ENCODE measurements around the gene ZNF200.
"Not testable (repeated sequence)": the region's sequence is repeated elsewhere in the genome, so short reads cannot be mapped to it uniquely, and the experiment has no call there.

The ZNF200 gene

DNA sequence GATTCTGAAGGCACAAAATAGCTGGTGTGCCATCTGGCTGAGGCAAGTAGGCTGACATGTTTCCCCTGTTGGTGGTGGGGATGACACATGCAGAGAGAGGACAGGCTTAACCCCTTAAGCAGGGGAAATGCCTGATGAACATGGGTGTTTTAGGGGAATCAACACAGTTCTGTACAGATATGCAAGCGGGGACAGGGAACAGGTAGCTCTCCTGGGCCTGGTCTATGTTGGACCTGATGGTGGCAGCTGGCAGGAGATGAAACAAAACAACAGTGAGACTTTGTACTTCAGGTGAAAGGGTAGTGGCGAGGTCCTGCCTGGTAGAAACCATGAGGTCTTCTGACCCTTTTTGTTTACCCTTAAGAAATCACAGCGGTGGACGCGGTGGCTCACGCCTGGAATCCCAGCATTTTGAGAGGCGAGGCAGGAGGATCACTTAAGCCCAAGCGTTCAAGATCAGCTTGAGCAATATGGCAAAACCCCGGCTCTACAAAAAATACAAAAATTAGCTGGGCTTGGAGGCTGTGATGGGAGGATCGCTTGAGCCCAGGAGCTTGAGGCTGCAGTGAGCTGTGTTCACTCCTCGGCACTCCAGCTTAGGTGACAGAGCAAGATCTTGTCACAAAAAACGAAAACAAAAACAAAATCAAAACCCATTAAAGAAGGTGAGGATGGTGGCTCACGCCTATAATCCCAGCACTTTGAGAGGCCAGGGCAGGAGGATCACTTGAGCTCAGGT lies 36.5 kb downstream of the ZNF200 start:
- DNase-seq, result no peak
- Histone ChIP-seq H3K4ac (ENCODE audit: low read depth, low read length) (no peak overlapping the region), H3K27me3 (ENCODE audit: insufficient read depth, low read length) (no peaks in the 10 kb centered on the region), H2BK120ac (ENCODE audit: insufficient read depth, low read length, poor library complexity) (no peak overlapping the region), H2AK5ac (ENCODE audit: low read length) (no peak overlapping the region), H3K79me1 (ENCODE audit: low read length) (no peaks in the 10 kb centered on the region), H2BK12ac (ENCODE audit: low read length) (no peak overlapping the region), H4K8ac (ENCODE audit: low read depth, low read length) (no peak overlapping the region), H3K23ac (ENCODE audit: low read length) (no peak overlapping the region), H2BK5ac (ENCODE audit: low read depth, low read length, poor library complexity) (no peak overlapping the region), H3K36me3 (ENCODE audit: control insufficient read depth in 1 of 2, insufficient read depth in 2 of 2, low read length in 2 of 2) (no peaks in the 10 kb centered on the region), H3K14ac (ENCODE audit: low read length) (no peak overlapping the region), H3K18ac (ENCODE audit: low read length) (no peak overlapping the region), H3K4me2 (ENCODE audit: low read length) (no peak overlapping the region), H3K9ac (ENCODE audit: low read length) (no peak overlapping the region), H3K4me1 (ENCODE audit: control insufficient read depth in 1 of 2, insufficient read depth in 2 of 2, low read length in 2 of 2) (no peaks in the 10 kb centered on the region), H4K91ac (ENCODE audit: low read depth, low read length) (no peak overlapping the region), H3K27ac (ENCODE audit: low read depth, low read length) (no peak overlapping the region), H3K4me3 (ENCODE audit: low read depth, low read length) (no peak overlapping the region), H2AFZ (ENCODE audit: insufficient read depth, low read length, poor library complexity) (no peak overlapping the region), H4K12ac (ENCODE audit: low read depth, low read length) (no peak overlapping the region), H3K9me3 (ENCODE audit: insufficient read depth, low read depth, low read length) (peaks cover 4% of the 10 kb centered on the region), H3K79me2 (ENCODE audit: control insufficient read depth, insufficient read depth, low read length, poor library complexity) (no peaks in the 10 kb centered on the region)
- WGBS (ENCODE audit: extremely low coverage, insufficient coverage, insufficient read length), result no CpG with 5 or more reads among the region's 13 CpGs

DNA sequence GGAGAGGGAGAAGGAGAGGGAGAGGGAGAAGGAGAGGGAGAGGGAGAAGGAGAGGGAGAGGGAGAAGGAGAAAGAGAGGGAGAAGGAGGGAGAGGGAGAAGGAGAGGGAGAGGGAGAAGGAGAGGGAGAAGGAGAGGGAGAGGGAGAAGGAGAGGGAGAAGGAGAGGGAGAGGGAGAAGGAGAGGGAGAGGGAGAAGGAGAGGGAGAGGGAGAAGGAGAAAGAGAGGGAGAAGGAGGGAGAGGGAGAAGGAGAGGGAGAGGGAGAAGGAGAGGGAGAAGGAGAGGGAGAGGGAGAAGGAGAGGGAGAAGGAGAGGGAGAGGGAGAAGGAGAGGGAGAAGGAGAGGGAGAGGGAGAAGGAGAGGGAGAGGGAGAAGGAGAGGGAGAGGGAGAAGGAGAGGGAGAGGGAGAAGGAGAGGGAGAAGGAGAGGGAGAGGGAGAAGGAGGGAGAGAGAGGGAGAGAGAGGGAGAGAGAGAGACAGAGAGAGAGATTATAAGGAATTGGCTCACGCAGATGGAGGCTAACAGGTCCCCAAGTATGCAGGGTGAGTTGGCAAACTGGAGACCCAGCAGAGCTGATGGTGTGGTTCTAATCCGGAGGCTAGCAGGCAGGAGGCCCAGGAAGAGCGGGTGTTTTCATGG lies 37.1 kb downstream of the ZNF200 start:
- H3K14ac ChIP-seq (ENCODE audit: low read length); DNase-seq; H4K12ac ChIP-seq (ENCODE audit: low read depth, low read length); H3K27me3 ChIP-seq (ENCODE audit: insufficient read depth, low read length); H3K4ac ChIP-seq (ENCODE audit: low read depth, low read length); H2AFZ ChIP-seq (ENCODE audit: insufficient read depth, low read length, poor library complexity); H3K79me2 ChIP-seq (ENCODE audit: control insufficient read depth, insufficient read depth, low read length, poor library complexity); H3K4me3 ChIP-seq (ENCODE audit: low read depth, low read length); H3K4me2 ChIP-seq (ENCODE audit: low read length); H4K8ac ChIP-seq (ENCODE audit: low read depth, low read length); H3K36me3 ChIP-seq (ENCODE audit: control insufficient read depth in 1 of 2, insufficient read depth in 2 of 2, low read length in 2 of 2); H2BK5ac ChIP-seq (ENCODE audit: low read depth, low read length, poor library complexity); H3K4me1 ChIP-seq (ENCODE audit: control insufficient read depth in 1 of 2, insufficient read depth in 2 of 2, low read length in 2 of 2); H2AK5ac ChIP-seq (ENCODE audit: low read length); H4K91ac ChIP-seq (ENCODE audit: low read depth, low read length); H3K18ac ChIP-seq (ENCODE audit: low read length); H2BK120ac ChIP-seq (ENCODE audit: insufficient read depth, low read length, poor library complexity); H3K23ac ChIP-seq (ENCODE audit: low read length); H3K9me3 ChIP-seq (ENCODE audit: insufficient read depth, low read depth, low read length); H3K27ac ChIP-seq (ENCODE audit: low read depth, low read length); H2BK12ac ChIP-seq (ENCODE audit: low read length); H3K9ac ChIP-seq (ENCODE audit: low read length); H3K79me1 ChIP-seq (ENCODE audit: low read length): not testable (repeated sequence)
- no CpG with 5 or more reads among the region's 3 CpGs for WGBS (ENCODE audit: extremely low coverage, insufficient coverage, insufficient read length)

- H2BK120ac ChIP-seq (ENCODE audit: insufficient read depth, low read length, poor library complexity), result no peak overlapping the region
- peaks cover 3% of the 10 kb centered on the region for H3K27me3 ChIP-seq (ENCODE audit: insufficient read depth, low read length)
- H3K4ac ChIP-seq (ENCODE audit: low read depth, low read length), result no peak overlapping the region
- DNase-seq, result no peak
- no CpG with 5 or more reads among the region's 10 CpGs for WGBS (ENCODE audit: extremely low coverage, insufficient coverage, insufficient read length)
- no peak overlapping the region for H2AK5ac ChIP-seq (ENCODE audit: low read length)
- H3K23ac ChIP-seq (ENCODE audit: low read length), result no peak overlapping the region
- H3K4me1 ChIP-seq (ENCODE audit: control insufficient read depth in 1 of 2, insufficient read depth in 2 of 2, low read length in 2 of 2), result peaks cover 0 to 4% of the 10 kb centered on the region in 2 experiments
- no peak overlapping the region for H4K91ac ChIP-seq (ENCODE audit: low read depth, low read length)
- H3K14ac ChIP-seq (ENCODE audit: low read length), result no peak overlapping the region
- no peaks in the 10 kb centered on the region for H3K36me3 ChIP-seq (ENCODE audit: control insufficient read depth in 1 of 2, insufficient read depth in 2 of 2, low read length in 2 of 2)
- H2BK12ac ChIP-seq (ENCODE audit: low read length), result no peak overlapping the region
- H3K4me2 ChIP-seq (ENCODE audit: low read length), result no peak overlapping the region
- no peak overlapping the region for H2BK5ac ChIP-seq (ENCODE audit: low read depth, low read length, poor library complexity)
- H3K9me3 ChIP-seq (ENCODE audit: insufficient read depth, low read depth, low read length), result no peaks in the 10 kb centered on the region
- H3K4me3 ChIP-seq (ENCODE audit: low read depth, low read length), result no peak overlapping the region
- no peak overlapping the region for H2AFZ ChIP-seq (ENCODE audit: insufficient read depth, low read length, poor library complexity)
- no peak overlapping the region for H3K27ac ChIP-seq (ENCODE audit: low read depth, low read length)
- peak overlapping the region; percentile 56 for H4K12ac ChIP-seq (ENCODE audit: low read depth, low read length)
- H3K79me2 ChIP-seq (ENCODE audit: control insufficient read depth, insufficient read depth, low read length, poor library complexity), result no peaks in the 10 kb centered on the region
- no peak overlapping the region for H3K9ac ChIP-seq (ENCODE audit: low read length)
- H3K18ac ChIP-seq (ENCODE audit: low read length), result no peak overlapping the region
- H4K8ac ChIP-seq (ENCODE audit: low read depth, low read length), result no peak overlapping the region
- H3K79me1 ChIP-seq (ENCODE audit: low read length), result no peaks in the 10 kb centered on the region
Observed at GRCh38 chr16:3195975-3196374, 39.0 kb downstream of the ZNF200 start.

GRCh38 chr16:3194792-3195191 lies 40.2 kb downstream of the ZNF200 start:
- H2AFZ ChIP-seq (ENCODE audit: insufficient read depth, low read length, poor library complexity), result no peak overlapping the region
- no CpG with 5 or more reads among the region's 20 CpGs for WGBS (ENCODE audit: extremely low coverage, insufficient coverage, insufficient read length)

More at GRCh38 chr16:3194792-3195191, 40.2 kb downstream of the ZNF200 start:
- Histone ChIP-seq H4K91ac (ENCODE audit: low read depth, low read length) (no peak overlapping the region), H3K4me1 (ENCODE audit: control insufficient read depth in 1 of 2, insufficient read depth in 2 of 2, low read length in 2 of 2) (peaks cover 0 to 4% of the 10 kb centered on the region in 2 experiments), H2AK5ac (ENCODE audit: low read length) (no peak overlapping the region), H3K9me3 (ENCODE audit: insufficient read depth, low read depth, low read length) (no peaks in the 10 kb centered on the region), H2BK12ac (ENCODE audit: low read length) (no peak overlapping the region), H3K9ac (ENCODE audit: low read length) (no peak overlapping the region), H3K36me3 (ENCODE audit: control insufficient read depth in 1 of 2, insufficient read depth in 2 of 2, low read length in 2 of 2) (no peaks in the 10 kb centered on the region), H3K4ac (ENCODE audit: low read depth, low read length) (no peak overlapping the region), H3K79me2 (ENCODE audit: control insufficient read depth, insufficient read depth, low read length, poor library complexity) (no peaks in the 10 kb centered on the region), H3K14ac (ENCODE audit: low read length) (no peak overlapping the region), H4K12ac (ENCODE audit: low read depth, low read length) (no peak overlapping the region), H3K27me3 (ENCODE audit: insufficient read depth, low read length) (peaks cover 6% of the 10 kb centered on the region), H3K18ac (ENCODE audit: low read length) (no peak overlapping the region), H3K4me3 (ENCODE audit: low read depth, low read length) (no peak overlapping the region), H2BK5ac (ENCODE audit: low read depth, low read length, poor library complexity) (no peak overlapping the region), H2BK120ac (ENCODE audit: insufficient read depth, low read length, poor library complexity) (no peak overlapping the region), H3K27ac (ENCODE audit: low read depth, low read length) (no peak overlapping the region), H3K79me1 (ENCODE audit: low read length) (no peaks in the 10 kb centered on the region), H3K4me2 (ENCODE audit: low read length) (no peak overlapping the region), H4K8ac (ENCODE audit: low read depth, low read length) (no peak overlapping the region), H3K23ac (ENCODE audit: low read length) (no peak overlapping the region)
- no peak for DNase-seq

All from trophoblast cell (in vitro differentiated cells and primary cell).